A673 (cell line): Measurements from ENCODE around the gene FRMD5. TPM values are rescaled to one million over a fixed set of nuclear protein-coding genes. Genes with fewer than 3 reads are reported as not detected.

Experiments
- BruUV-seq: library from RNA; stranded (reverse); fragments of 400-500 nt; replicated peaks from 2 replicates; lab custom pipeline; 2021; lab: Mats Ljungman, UMichigan
- CTCF ChIA-PET: fragments of 300-600 bp; sonication (Branson Sonifier 250); formaldehyde crosslinking; loops from one replicate; lab custom pipeline; 2022; ENCODE audit warnings: antibody characterized with exemption; lab: Charles Lee
- POLR2A ChIA-PET: fragments of 300-600 bp; sonication (Branson Sonifier 250); formaldehyde crosslinking; loops from one replicate; lab custom pipeline; 2022; ENCODE audit warnings: antibody characterized with exemption; ENCODE audit not compliant: low non-redundant PET; lab: Charles Lee
- DNase-seq: peaks from one replicate; pipeline ENCODE4 v3.0.0-alpha.2; 2015; ENCODE audit warnings: low spot score
- H3K27ac ChIP-seq: fragments of 200-600 bp; sonication (generic); 2 replicates; pipeline ENCODE4 v1.5.1; 2016; ENCODE audit warnings: mixed run types, low read depth, mild to moderate bottlenecking, mixed read lengths, antibody characterized with exemption, low read length; ENCODE audit not compliant: poor library complexity, severe bottlenecking
- H3K27me3 ChIP-seq: fragments of 200-600 bp; sonication (generic); replicated peaks from 2 replicates; pipeline ENCODE4 v1.6.1; 2017; ENCODE audit warnings: mixed run types, low read depth, mild to moderate bottlenecking, mixed read lengths, antibody characterized with exemption, low read length; ENCODE audit not compliant: insufficient read depth, poor library complexity
- H3K36me3 ChIP-seq: fragments of 200-600 bp; sonication (generic); 2 replicates; pipeline ENCODE4 v1.6.1; 2016; ENCODE audit warnings: mixed run types, mild to moderate bottlenecking, mixed read lengths, antibody characterized with exemption, low read length; ENCODE audit not compliant: insufficient read depth, poor library complexity, severe bottlenecking
- H3K4me1 ChIP-seq: fragments of 200-600 bp; sonication (generic); 2 replicates; pipeline ENCODE4 v1.6.1; 2017; ENCODE audit warnings: mixed run types, mild to moderate bottlenecking, mixed read lengths, antibody characterized with exemption, low read length; ENCODE audit not compliant: insufficient read depth, poor library complexity, severe bottlenecking
- H3K4me3 ChIP-seq: fragments of 200-600 bp; sonication (generic); 2 replicates; pipeline ENCODE4 v1.5.1; 2016; ENCODE audit warnings: low read depth, mixed run types, mild to moderate bottlenecking, mixed read lengths, low read length; ENCODE audit not compliant: poor library complexity, severe bottlenecking
- H3K9me3 ChIP-seq: fragments of 200-600 bp; sonication (generic); 2 replicates; pipeline ENCODE4 v1.6.1; 2016; ENCODE audit warnings: mixed run types, low read depth, mild to moderate bottlenecking, mixed read lengths, antibody characterized with exemption, low read length; ENCODE audit not compliant: poor library complexity, severe bottlenecking
- CTCF ChIP-seq: fragments of 300-800, 200-600 bp; sonication (generic); conservative IDR thresholded peaks from 2 replicates; pipeline ENCODE4 v1.5.1; 2017; ENCODE audit warnings: low read depth, mild to moderate bottlenecking, antibody characterized with exemption, low read length, moderate library complexity, mixed read lengths
- EZH2 ChIP-seq: fragments of 200-600 bp; sonication (generic); IDR thresholded peaks from 2 replicates; pipeline ENCODE4 v1.6.1; 2017; ENCODE audit warnings: borderline replicate concordance, low read depth, mild to moderate bottlenecking, mixed read lengths, antibody characterized with exemption, low read length; ENCODE audit not compliant: poor library complexity, severe bottlenecking
- intact Hi-C: fragments of 100-400 bp; cut with micrococcal nuclease; formaldehyde crosslinking; loops from one replicate; pipeline ENCODE4 v1.10.0; 2022; ENCODE audit not compliant: unreplicated experiment
- total RNA-seq: library from RNA; stranded (reverse); gene quantifications from 2 replicates; pipeline ENCODE4 v1.2.3, GENCODE V29; 2021

FRMD5 gene
- total RNA-seq, 1 experiment from 2014 or later, result 2.6 TPM

- intact Hi-C loops, result no loop called here
- POLR2A ChIA-PET, result no interaction called here
- DNase-seq, result no peak
These were observed 246.3 kb downstream of the FRMD5 start for GRCh38 chr15:43948691-43949325.

GRCh38 chr15:43943511-43943910 lies 251.6 kb downstream of the FRMD5 start:
- H3K9me3 ChIP-seq, result no peaks in the 10 kb centered on the region
- no peak for TF ChIP-seq CTCF
- no peak for TF ChIP-seq EZH2
- BruUV-seq, result no TSS peak

More at GRCh38 chr15:43948691-43949325, 246.3 kb downstream of the FRMD5 start:
- Histone ChIP-seq H3K9me3 (no peaks in the 10 kb centered on the region), H3K4me3 (no peak overlapping the region), H3K4me1 (no peaks in the 10 kb centered on the region), H3K27ac (no peak overlapping the region), H3K27me3 (peaks cover 5% of the 10 kb centered on the region), H3K36me3 (no peaks in the 10 kb centered on the region)
- BruUV-seq, result no TSS peak
- CTCF ChIA-PET, result no interaction called here
- TF ChIP-seq CTCF, result no peak
- no peak for TF ChIP-seq EZH2

GRCh38 chr15:43942194-43942593 lies 252.9 kb downstream of the FRMD5 start:
- ChIA-PET POLR2A (interaction anchor here (0.6 kb wide), 1 partner anchor 74 kb away, joined by 9 read pairs; no protein-coding TSS in a partner anchor), CTCF (no interaction called here)
- peaks cover 4% of the 10 kb centered on the region for H3K27me3 ChIP-seq
- DNase-seq, result no peak
- BruUV-seq, result no TSS peak
- no peaks in the 10 kb centered on the region for H3K4me1 ChIP-seq
- no peaks in the 10 kb centered on the region for H3K36me3 ChIP-seq
- TF ChIP-seq EZH2 (no peak), CTCF (no peak)
- H3K4me3 ChIP-seq, result no peak overlapping the region
- no peaks in the 10 kb centered on the region for H3K9me3 ChIP-seq
- H3K27ac ChIP-seq, result no peak overlapping the region
- intact Hi-C loops, result no loop called here

More at GRCh38 chr15:43943511-43943910, 251.6 kb downstream of the FRMD5 start:
- Histone ChIP-seq H3K27me3 (peaks cover 5% of the 10 kb centered on the region), H3K4me1 (no peaks in the 10 kb centered on the region), H3K27ac (no peak overlapping the region), H3K36me3 (no peaks in the 10 kb centered on the region), H3K4me3 (no peak overlapping the region)
- ChIA-PET POLR2A (no interaction called here), CTCF (no interaction called here)
- intact Hi-C loops, result no loop called here
- DNase-seq, result no peak
